H9 (cell line): ENCODE measurements around the gene MB. TPM values are rescaled to one million over a fixed set of nuclear protein-coding genes. Genes with fewer than 3 reads are reported as not detected.

ENCODE experiments used
- DNase-seq: peaks from one replicate; pipeline ENCODE4 v3.0.0-alpha.2; 2017
- H2AFZ ChIP-seq: one replicate; pipeline ENCODE4 v1.6.1; 2013; ENCODE audit warnings: mild to moderate bottlenecking, low read length, control low read depth, moderate library complexity
- H2AK5ac ChIP-seq: 2 replicates; pipeline ENCODE4 v1.6.1; 2013; ENCODE audit warnings: low read length, control low read depth, mixed read lengths; ENCODE audit not compliant: insufficient read length
- H2BK120ac ChIP-seq: one replicate; pipeline ENCODE4 v1.6.1; 2013; ENCODE audit warnings: low read depth, mild to moderate bottlenecking, low read length, control low read depth, inconsistent platforms; ENCODE audit not compliant: poor library complexity, severe bottlenecking
- H2BK12ac ChIP-seq: 2 replicates; pipeline ENCODE4 v1.6.1; 2013; ENCODE audit warnings: low read length, control low read depth, mixed read lengths, low read depth; ENCODE audit not compliant: insufficient read length
- H2BK15ac ChIP-seq: 2 replicates; pipeline ENCODE4 v1.6.1; 2013; ENCODE audit warnings: low read depth, low read length, control low read depth
- H2BK20ac ChIP-seq: one replicate; pipeline ENCODE4 v1.6.1; 2013; ENCODE audit warnings: low read depth, mild to moderate bottlenecking, low read length, control low read depth, inconsistent platforms; ENCODE audit not compliant: poor library complexity, severe bottlenecking
- H2BK5ac ChIP-seq: 2 replicates; pipeline ENCODE4 v1.6.1; 2013; ENCODE audit warnings: low read length, control low read depth, mixed read lengths; ENCODE audit not compliant: insufficient read length
- H3K14ac ChIP-seq: 2 replicates; pipeline ENCODE4 v1.6.1; 2013; ENCODE audit warnings: low read length, control low read depth; ENCODE audit not compliant: insufficient read depth
- H3K18ac ChIP-seq: 2 replicates; pipeline ENCODE4 v1.6.1; 2013; ENCODE audit warnings: low read depth, mild to moderate bottlenecking, mixed read lengths, low read length, control low read depth; ENCODE audit not compliant: insufficient read length
- H3K23ac ChIP-seq: 2 replicates; pipeline ENCODE4 v1.6.1; 2013; ENCODE audit warnings: low read length, control low read depth, mixed read lengths, low read depth; ENCODE audit not compliant: insufficient read length
- H3K23me2 ChIP-seq: 2 replicates; pipeline ENCODE4 v1.6.1; 2013; ENCODE audit warnings: low read depth, mild to moderate bottlenecking, mixed read lengths, low read length, control low read depth; ENCODE audit not compliant: insufficient read length, poor library complexity, severe bottlenecking
- H3K27ac ChIP-seq: 2 replicates; pipeline ENCODE4 v1.5.1; 2013; ENCODE audit warnings: low read length, control low read depth, mixed read lengths, low read depth; ENCODE audit not compliant: insufficient read length
- H3K27me3 ChIP-seq: 2 replicates; pipeline ENCODE4 v1.6.1; 2013; ENCODE audit warnings: low read length, control low read depth, inconsistent platforms; ENCODE audit not compliant: insufficient read depth
- H3K4ac ChIP-seq: 2 replicates; pipeline ENCODE4 v1.6.1; 2013; ENCODE audit warnings: low read depth, mild to moderate bottlenecking, control low read depth, inconsistent platforms, low read length, moderate library complexity
- H3K4me1 ChIP-seq: 2 replicates; pipeline ENCODE4 v1.6.1; 2013; ENCODE audit warnings: low read length, control low read depth, inconsistent platforms; ENCODE audit not compliant: insufficient read depth
- H3K4me2 ChIP-seq: 2 replicates; pipeline ENCODE4 v1.6.1; 2013; ENCODE audit warnings: low read length, control low read depth, mixed read lengths; ENCODE audit not compliant: insufficient read length, insufficient read depth
- H3K56ac ChIP-seq: 2 replicates; pipeline ENCODE4 v1.6.1; 2013; ENCODE audit warnings: low read depth, mild to moderate bottlenecking, mixed read lengths, low read length, control low read depth; ENCODE audit not compliant: insufficient read length
- H3K79me1 ChIP-seq: 2 replicates; pipeline ENCODE4 v1.6.1; 2013; ENCODE audit warnings: low read depth, mild to moderate bottlenecking, moderate library complexity, low read length, control low read depth, inconsistent platforms; ENCODE audit not compliant: insufficient read depth, poor library complexity, severe bottlenecking
- H3K79me2 ChIP-seq: 2 replicates; pipeline ENCODE4 v1.6.1; 2013; ENCODE audit warnings: low read length, control low read depth, inconsistent platforms; ENCODE audit not compliant: insufficient read depth
- H3K9ac ChIP-seq: 2 replicates; pipeline ENCODE4 v1.6.1; 2013; ENCODE audit warnings: low read length, control low read depth, mixed read lengths; ENCODE audit not compliant: insufficient read length; ENCODE audit errors: extremely low read depth
- H3K9me3 ChIP-seq: one replicate; pipeline ENCODE4 v1.6.1; 2013; ENCODE audit warnings: low read depth, low read length, inconsistent platforms; ENCODE audit not compliant: control insufficient read depth
- H3T11ph ChIP-seq: one replicate; pipeline ENCODE4 v1.6.1; 2013; ENCODE audit warnings: mild to moderate bottlenecking, low read length, control low read depth, inconsistent platforms
- H4K20me1 ChIP-seq: one replicate; pipeline ENCODE4 v1.6.1; 2013; ENCODE audit not compliant: control insufficient read depth, insufficient read length, insufficient read depth
- H4K5ac ChIP-seq: 2 replicates; pipeline ENCODE4 v1.6.1; 2013; ENCODE audit warnings: low read depth, mild to moderate bottlenecking, mixed read lengths, low read length, control low read depth; ENCODE audit not compliant: insufficient read length
- H4K8ac ChIP-seq: replicated peaks from 2 replicates; pipeline ENCODE4 v1.6.1; 2013; ENCODE audit warnings: low read length, control low read depth, mixed read lengths, low read depth; ENCODE audit not compliant: insufficient read length
- H4K91ac ChIP-seq: 2 replicates; pipeline ENCODE4 v1.6.1; 2013; ENCODE audit warnings: low read depth, mild to moderate bottlenecking, moderate library complexity, mixed read lengths, low read length, control low read depth; ENCODE audit not compliant: insufficient read length
- H3K27ac Mint-ChIP-seq, 3 experiments: 2 replicates in 2 of 3; 3 replicates in 1 of 3; pipeline ENCODE4 v1.8.0; 2020 to 2021; ENCODE audit warnings: mixed read lengths in 3 of 3, mild to moderate bottlenecking in 1 of 3, moderate library complexity in 1 of 3
- H3K27me3 Mint-ChIP-seq: 2 replicates; pipeline ENCODE4 v1.8.0; 2021; ENCODE audit warnings: low read depth, mild to moderate bottlenecking, moderate library complexity, mixed read lengths
- H3K36me3 Mint-ChIP-seq, 3 experiments: 2 replicates in 2 of 3; 3 replicates in 1 of 3; pipeline ENCODE4 v1.8.0; 2020 to 2021; ENCODE audit warnings: low read depth in 3 of 3, mixed read lengths in 3 of 3; ENCODE audit not compliant: insufficient read depth in 1 of 3
- H3K4me1 Mint-ChIP-seq, 2 experiments: 2 replicates each; pipeline ENCODE4 v1.8.0; 2020; ENCODE audit warnings: mixed read lengths in 2 of 2
- H3K4me3 Mint-ChIP-seq, 2 experiments: 2 replicates in 1 of 2; 3 replicates in 1 of 2; pipeline ENCODE4 v1.8.0; 2020 to 2021; ENCODE audit warnings: mild to moderate bottlenecking in 2 of 2, mixed read lengths in 2 of 2, moderate library complexity in 1 of 2
- H3K9me3 Mint-ChIP-seq, 2 experiments: 2 replicates in 1 of 2; 3 replicates in 1 of 2; pipeline ENCODE4 v1.8.0; 2020; ENCODE audit warnings: mild to moderate bottlenecking in 2 of 2, mixed read lengths in 2 of 2, moderate library complexity in 1 of 2
- WGBS: extraction: QIAGEN DNeasy Blood & Tissue Kit; methylation state at CpG from one replicate; pipeline ENCODE4 v1.1.7; 2013; ENCODE audit warnings: missing lambda C conversion rate, low lambda C conversion rate, mixed read lengths; ENCODE audit not compliant: insufficient read length; ENCODE audit errors: extremely low coverage; 5-methylcytosine and 5-hydroxymethylcytosine counted together
- total RNA-seq: library from RNA; stranded (reverse); gene quantifications from 2 replicates; pipeline ENCODE4 v1.2.1, GENCODE V29; 2021
- TF ChIP-seq, protein P1 (sequence below): fragments of 200-600 bp; sonication (generic); conservative IDR thresholded peaks from 3 replicates; pipeline ENCODE4 v1.8.0; 2021; ENCODE audit warnings: antibody characterized with exemption, mild to moderate bottlenecking

The MB gene
- total RNA-seq, 1 experiment from 2014 or later = 0.55 TPM

DNA sequence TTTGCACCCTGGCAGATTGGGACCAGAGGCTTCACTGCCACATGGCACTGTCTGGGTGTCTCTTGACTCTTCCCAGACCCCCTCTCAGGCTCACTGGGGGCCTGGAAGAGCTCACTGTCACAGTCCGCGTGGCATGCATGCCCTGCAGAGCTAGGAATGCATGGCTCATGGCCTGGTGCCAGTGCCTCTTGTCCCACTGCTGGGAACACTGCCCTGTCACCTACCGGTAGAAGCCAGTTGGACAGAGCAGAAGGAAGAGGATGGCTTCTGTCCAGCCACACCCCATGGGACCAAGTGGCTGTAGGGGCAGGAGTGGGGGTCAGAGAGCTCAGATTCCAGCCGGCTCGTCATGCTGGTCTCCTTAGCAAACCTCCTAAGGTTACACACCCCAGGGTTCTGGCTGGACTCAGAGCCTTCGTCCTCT, 29.7 kb downstream of the MB start:
- Histone ChIP-seq H2BK120ac (no peak overlapping the region), H3K23me2 (no peaks in the 10 kb centered on the region), H4K8ac (no peak overlapping the region), H3K27me3 (no peaks in the 10 kb centered on the region), H2BK15ac (no peak overlapping the region), H3K4me1 (no peaks in the 10 kb centered on the region), H2AK5ac (no peak overlapping the region), H2AFZ (no peak overlapping the region), H3K18ac (no peak overlapping the region), H2BK20ac (no peak overlapping the region), H4K91ac (no peak overlapping the region), H3K79me1 (no peaks in the 10 kb centered on the region), H3K79me2 (no peaks in the 10 kb centered on the region), H3K14ac (no peak overlapping the region), H2BK5ac (no peak overlapping the region), H3K56ac (no peak overlapping the region), H3K4me2 (no peak overlapping the region), H3K23ac (no peak overlapping the region), H3K9me3 (no peaks in the 10 kb centered on the region), H3T11ph (no peak overlapping the region), H3K27ac (no peak overlapping the region), H4K20me1 (no peaks in the 10 kb centered on the region), H2BK12ac (no peak overlapping the region), H3K4ac (no peak overlapping the region), H4K5ac (no peak overlapping the region), H3K9ac (no peak overlapping the region)
- H3K27ac Mint-ChIP-seq = no peak overlapping the region; a peak in 1 of 7 replicates
- no CpG with 5 or more reads among the region's 6 CpGs for WGBS
- no peaks in the 10 kb centered on the region for H3K36me3 Mint-ChIP-seq
- peaks cover 8% of the 10 kb centered on the region for H3K27me3 Mint-ChIP-seq
- no peak for DNase-seq
- peaks cover 6 to 11% of the 10 kb centered on the region in 2 experiments for H3K4me1 Mint-ChIP-seq
- H3K9me3 Mint-ChIP-seq = no peaks in the 10 kb centered on the region
- H3K4me3 Mint-ChIP-seq = no peak overlapping the region
- TF ChIP-seq, protein P1, sequence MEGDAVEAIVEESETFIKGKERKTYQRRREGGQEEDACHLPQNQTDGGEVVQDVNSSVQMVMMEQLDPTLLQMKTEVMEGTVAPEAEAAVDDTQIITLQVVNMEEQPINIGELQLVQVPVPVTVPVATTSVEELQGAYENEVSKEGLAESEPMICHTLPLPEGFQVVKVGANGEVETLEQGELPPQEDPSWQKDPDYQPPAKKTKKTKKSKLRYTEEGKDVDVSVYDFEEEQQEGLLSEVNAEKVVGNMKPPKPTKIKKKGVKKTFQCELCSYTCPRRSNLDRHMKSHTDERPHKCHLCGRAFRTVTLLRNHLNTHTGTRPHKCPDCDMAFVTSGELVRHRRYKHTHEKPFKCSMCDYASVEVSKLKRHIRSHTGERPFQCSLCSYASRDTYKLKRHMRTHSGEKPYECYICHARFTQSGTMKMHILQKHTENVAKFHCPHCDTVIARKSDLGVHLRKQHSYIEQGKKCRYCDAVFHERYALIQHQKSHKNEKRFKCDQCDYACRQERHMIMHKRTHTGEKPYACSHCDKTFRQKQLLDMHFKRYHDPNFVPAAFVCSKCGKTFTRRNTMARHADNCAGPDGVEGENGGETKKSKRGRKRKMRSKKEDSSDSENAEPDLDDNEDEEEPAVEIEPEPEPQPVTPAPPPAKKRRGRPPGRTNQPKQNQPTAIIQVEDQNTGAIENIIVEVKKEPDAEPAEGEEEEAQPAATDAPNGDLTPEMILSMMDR = no peak
